Measurements from ENCODE around the gene ALDH5A1. TPM values are rescaled to one million over a fixed set of nuclear protein-coding genes. Genes with fewer than 3 reads are reported as not detected.

ALDH5A1 gene
- total and polyA plus RNA-seq, 9 donors: 4.1 to 17.0 (median 10.1) TPM

DNA sequence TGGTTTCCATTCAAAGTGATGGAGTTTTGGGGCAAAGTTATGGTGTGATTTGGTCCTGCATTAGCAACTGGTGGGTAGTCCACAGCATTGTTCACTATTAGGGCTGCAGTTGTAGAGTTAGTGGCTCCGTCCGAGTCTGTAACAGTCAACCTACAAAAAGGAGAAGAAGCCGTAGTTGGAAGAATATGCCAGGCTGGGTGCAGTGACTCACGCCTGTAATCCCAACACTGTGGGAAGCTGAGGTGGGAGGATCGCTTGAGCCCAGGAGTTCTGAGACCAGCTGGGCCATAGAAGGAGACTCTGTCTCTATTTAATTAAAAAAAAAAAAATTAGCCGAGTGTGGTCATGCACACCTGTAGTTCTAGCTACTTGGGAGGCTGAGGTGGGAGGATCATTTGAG lies 81.7 kb downstream of the ALDH5A1 start:
- no peak overlapping the region for H3K4me3 ChIP-seq
- DNase-seq: no peak
- TF ChIP-seq POLR2A (IDR thresholded peaks at IDR 0.05) (no peak), EP300 (IDR thresholded peaks at IDR 0.05) (no peak)
- TF ChIP-seq, protein P1, sequence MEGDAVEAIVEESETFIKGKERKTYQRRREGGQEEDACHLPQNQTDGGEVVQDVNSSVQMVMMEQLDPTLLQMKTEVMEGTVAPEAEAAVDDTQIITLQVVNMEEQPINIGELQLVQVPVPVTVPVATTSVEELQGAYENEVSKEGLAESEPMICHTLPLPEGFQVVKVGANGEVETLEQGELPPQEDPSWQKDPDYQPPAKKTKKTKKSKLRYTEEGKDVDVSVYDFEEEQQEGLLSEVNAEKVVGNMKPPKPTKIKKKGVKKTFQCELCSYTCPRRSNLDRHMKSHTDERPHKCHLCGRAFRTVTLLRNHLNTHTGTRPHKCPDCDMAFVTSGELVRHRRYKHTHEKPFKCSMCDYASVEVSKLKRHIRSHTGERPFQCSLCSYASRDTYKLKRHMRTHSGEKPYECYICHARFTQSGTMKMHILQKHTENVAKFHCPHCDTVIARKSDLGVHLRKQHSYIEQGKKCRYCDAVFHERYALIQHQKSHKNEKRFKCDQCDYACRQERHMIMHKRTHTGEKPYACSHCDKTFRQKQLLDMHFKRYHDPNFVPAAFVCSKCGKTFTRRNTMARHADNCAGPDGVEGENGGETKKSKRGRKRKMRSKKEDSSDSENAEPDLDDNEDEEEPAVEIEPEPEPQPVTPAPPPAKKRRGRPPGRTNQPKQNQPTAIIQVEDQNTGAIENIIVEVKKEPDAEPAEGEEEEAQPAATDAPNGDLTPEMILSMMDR (IDR thresholded peaks at IDR 0.05): no peak
- H3K27ac ChIP-seq: no peak overlapping the region
- 73 to 85% (median 84%) methylated on average over 6 of the region's 6 CpGs for WGBS, 3 donors
- intact Hi-C loops (cut with DNase I): loop anchor here in 2 of 4 donors (10.0 kb wide), 2 partner anchors 188 to 508 kb away; no protein-coding TSS in a partner anchor
- no peaks in the 10 kb centered on the region for H3K27me3 ChIP-seq
- H3K36me3 ChIP-seq: no peaks in the 10 kb centered on the region
- H3K4me1 ChIP-seq (ENCODE audit: insufficient read depth): no peaks in the 10 kb centered on the region
- no peaks in the 10 kb centered on the region for H3K9me3 ChIP-seq

DNA sequence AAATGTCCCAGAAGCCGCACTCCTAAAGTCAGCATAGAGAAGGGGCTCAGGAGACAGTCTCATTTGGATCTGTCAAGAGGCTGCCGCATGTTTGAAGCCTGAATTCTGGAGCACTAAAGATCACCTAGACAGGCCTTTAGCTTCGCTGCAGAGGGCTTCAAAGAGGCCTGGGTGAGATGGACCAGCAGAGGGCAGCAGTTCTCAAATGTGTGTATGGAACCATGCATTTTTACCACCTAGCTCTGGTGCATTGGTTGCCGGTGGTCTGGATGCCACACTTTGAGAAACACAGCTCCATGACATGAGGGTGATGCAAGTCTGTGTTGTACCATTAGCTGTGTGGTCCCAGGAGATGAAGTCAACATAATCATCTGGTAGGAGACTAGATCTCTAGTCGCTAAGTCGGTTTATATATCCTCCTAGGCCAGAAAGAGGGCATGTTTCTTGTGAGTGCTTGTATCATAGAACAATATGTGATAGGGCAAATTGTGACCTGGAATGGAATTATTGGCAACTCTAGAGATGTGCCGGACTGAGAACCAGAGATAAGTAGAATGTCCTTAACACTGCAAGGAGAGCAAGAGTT lies 86.4 kb downstream of the ALDH5A1 start:
- intact Hi-C loops (cut with DNase I): loop anchor here (5.0 to 10.0 kb wide), 4 partner anchors 114 to 186 kb away; no protein-coding TSS in a partner anchor
- peak; percentile 57 to 75 (median 73) for DNase-seq

DNA sequence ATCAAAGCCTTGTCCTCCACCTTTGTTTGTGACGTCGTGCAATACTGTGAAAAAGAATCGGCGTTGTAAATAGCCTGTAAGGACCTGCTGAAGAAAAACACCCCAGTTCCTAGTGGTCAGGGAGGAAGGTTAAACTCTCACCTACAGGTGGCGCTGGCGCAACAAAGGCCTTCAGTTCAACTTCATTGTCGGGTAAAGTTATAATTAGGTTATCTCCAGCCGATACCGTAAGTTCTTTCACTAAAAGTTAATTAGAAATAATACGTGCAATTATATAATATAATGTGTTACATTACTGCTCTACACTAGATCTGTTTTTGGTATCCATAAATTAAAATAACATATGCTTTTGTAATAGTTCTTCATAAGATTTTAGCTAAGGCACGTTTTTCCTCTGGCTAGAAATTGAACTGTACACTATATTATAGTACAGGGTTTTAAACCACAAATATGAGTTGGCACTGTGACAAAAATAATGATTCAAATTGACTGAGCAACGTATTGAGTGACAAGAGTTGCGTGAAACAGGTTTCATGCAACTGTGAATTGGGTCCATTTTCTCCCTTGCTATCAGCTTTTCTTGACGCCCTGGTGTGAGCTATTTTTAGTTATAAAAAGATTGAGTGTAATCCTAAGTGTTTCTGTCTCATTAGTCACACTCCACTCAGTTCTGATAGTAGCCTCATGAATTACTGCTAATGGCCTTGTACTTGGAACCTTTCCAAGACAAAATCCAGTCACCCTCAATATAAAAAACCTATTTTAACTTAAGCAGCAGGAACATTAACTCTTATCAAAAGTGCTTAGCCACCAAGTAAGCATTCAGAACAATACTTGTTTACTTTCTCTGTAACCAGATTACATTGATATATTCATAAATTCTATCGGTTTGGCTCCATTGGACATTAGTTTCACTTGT lies 89.0 kb downstream of the ALDH5A1 start:
- peak; percentile 43 to 77 (median 70) for DNase-seq
- no peak overlapping the region for H3K4me3 ChIP-seq
- no peaks in the 10 kb centered on the region for H3K36me3 ChIP-seq
- no peaks in the 10 kb centered on the region for H3K9me3 ChIP-seq
- H3K4me1 ChIP-seq (ENCODE audit: insufficient read depth): no peaks in the 10 kb centered on the region
- TF ChIP-seq EP300 (IDR thresholded peaks at IDR 0.05): no peak
- TF ChIP-seq, protein P1 (IDR thresholded peaks at IDR 0.05): peak; percentile 35 to 46 (median 43)
- intact Hi-C loops (cut with DNase I): loop anchor here (5.0 to 10.0 kb wide), 4 partner anchors 111 to 184 kb away; no protein-coding TSS in a partner anchor
- no peaks in the 10 kb centered on the region for H3K27me3 ChIP-seq
- no peak overlapping the region for H3K27ac ChIP-seq
- 18 to 21% (median 19%) methylated on average over 15 of the region's 15 CpGs for WGBS, 3 donors

More for the DNA sequence above, 86.4 kb downstream of the ALDH5A1 start:
- H3K27me3 ChIP-seq: no peaks in the 10 kb centered on the region
- no peak for TF ChIP-seq POLR2A (IDR thresholded peaks at IDR 0.05)
- TF ChIP-seq, protein P1 (IDR thresholded peaks at IDR 0.05): peak; percentile 27 to 45 (median 35)
- H3K9me3 ChIP-seq: no peaks in the 10 kb centered on the region
- H3K4me1 ChIP-seq (ENCODE audit: insufficient read depth): no peaks in the 10 kb centered on the region
- no peaks in the 10 kb centered on the region for H3K36me3 ChIP-seq
- 48 to 63% (median 57%) methylated on average over 7 of the region's 7 CpGs for WGBS, 3 donors
- H3K4me3 ChIP-seq: no peak overlapping the region
- H3K27ac ChIP-seq: no peak overlapping the region

DNA sequence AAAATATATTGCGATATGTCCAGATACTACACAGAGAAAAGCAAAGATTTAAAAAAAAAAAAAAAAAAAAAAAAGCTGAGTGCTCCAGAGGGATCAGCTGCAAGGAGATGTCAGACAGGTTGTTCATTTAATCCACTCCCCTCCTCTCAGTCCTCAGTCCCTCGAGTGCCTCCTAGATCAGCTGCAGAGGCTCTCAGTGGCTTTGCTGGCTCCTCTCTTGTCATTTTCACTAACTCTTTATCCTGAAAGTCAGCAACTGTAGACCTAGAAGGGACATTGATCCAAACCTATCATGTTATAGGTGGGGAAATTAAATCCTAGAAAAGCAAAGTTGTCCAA lies 89.6 kb downstream of the ALDH5A1 start:
- no peaks in the 10 kb centered on the region for H3K9me3 ChIP-seq
- intact Hi-C loops (cut with DNase I): loop anchor here (5.0 to 10.0 kb wide), 4 partner anchors 110 to 183 kb away; no protein-coding TSS in a partner anchor
- TF ChIP-seq EP300 (IDR thresholded peaks at IDR 0.05) (no peak), POLR2A (IDR thresholded peaks at IDR 0.05) (no peak)
- TF ChIP-seq, protein P1 (IDR thresholded peaks at IDR 0.05): no peak
- no peak overlapping the region for H3K4me3 ChIP-seq
- no peak overlapping the region for H3K27ac ChIP-seq
- H3K27me3 ChIP-seq: no peaks in the 10 kb centered on the region
- no peaks in the 10 kb centered on the region for H3K4me1 ChIP-seq (ENCODE audit: insufficient read depth)
- WGBS, 3 donors: 58 to 76% (median 70%) methylated on average over 2 of the region's 2 CpGs
- no peak for DNase-seq
- H3K36me3 ChIP-seq: no peaks in the 10 kb centered on the region

Other genes with a start within 250 kb of the ALDH5A1 start
- 10 to 100 TPM in 1 of 7 donors, 1 to 10 TPM in 4, under 1 TPM in 1, not detected in 1; 0.20 to 12.4 (median 1.3) TPM for gene DCDC2, start 136.9 kb upstream of the ALDH5A1 start, total RNA-seq
- under 1 TPM; 0.19 to 0.37 TPM for gene DCDC2, start 136.9 kb upstream of the ALDH5A1 start, polyA plus RNA-seq
- 10 to 100 TPM; 13.7 to 20.6 (median 16.4) TPM for gene MRS2, start 92.0 kb upstream of the ALDH5A1 start, total RNA-seq
- 10 to 100 TPM in 1 of 2 donors, 1 to 10 TPM in 1; 10.0 to 18.3 TPM for gene MRS2, start 92.0 kb upstream of the ALDH5A1 start, polyA plus RNA-seq
- gene GPLD1, start 5.4 kb upstream of the ALDH5A1 start, total RNA-seq: 1 to 10 TPM; 2.0 to 3.3 (median 3.0) TPM
- gene GPLD1, start 5.4 kb upstream of the ALDH5A1 start, polyA plus RNA-seq: 1 to 10 TPM; 1.2 to 2.3 TPM
- gene KIAA0319, start 151.2 kb downstream of the ALDH5A1 start, total RNA-seq: 1 to 10 TPM in 1 of 7 donors, under 1 TPM in 5, not detected in 1; 0.05 to 2.0 (median 0.16) TPM
- gene KIAA0319, start 151.2 kb downstream of the ALDH5A1 start, polyA plus RNA-seq: under 1 TPM; 0.01 to 0.08 TPM
- gene TDP2, start 171.9 kb downstream of the ALDH5A1 start, total RNA-seq: 10 to 100 TPM; 22.4 to 31.0 (median 26.7) TPM
- 10 to 100 TPM; 26.7 to 29.8 TPM for gene TDP2, start 171.9 kb downstream of the ALDH5A1 start, polyA plus RNA-seq
- gene ACOT13, start 172.1 kb downstream of the ALDH5A1 start, total RNA-seq: 10 to 100 TPM in 3 of 7 donors, 1 to 10 TPM in 4; 3.4 to 11.9 (median 9.8) TPM
- gene ACOT13, start 172.1 kb downstream of the ALDH5A1 start, polyA plus RNA-seq: 10 to 100 TPM in 1 of 2 donors, 1 to 10 TPM in 1; 6.3 to 32.2 TPM
- gene C6orf62, start 224.2 kb downstream of the ALDH5A1 start, total RNA-seq: 100 to 1,000 TPM in 1 of 7 donors, 10 to 100 TPM in 6; 40.6 to 101 (median 76.0) TPM
- 10 to 100 TPM; 60.7 to 87.3 TPM for gene C6orf62, start 224.2 kb downstream of the ALDH5A1 start, polyA plus RNA-seq

All from ovary (tissue), 9 donors.